Measurements from ENCODE around the gene DERL3. TPM values are rescaled to one million over a fixed set of nuclear protein-coding genes. Genes with fewer than 3 reads are reported as not detected.

Gene DERL3
- total and polyA plus RNA-seq, 2 experiments from 2014 or later, result 13.6 to 19.5 TPM

DNA sequence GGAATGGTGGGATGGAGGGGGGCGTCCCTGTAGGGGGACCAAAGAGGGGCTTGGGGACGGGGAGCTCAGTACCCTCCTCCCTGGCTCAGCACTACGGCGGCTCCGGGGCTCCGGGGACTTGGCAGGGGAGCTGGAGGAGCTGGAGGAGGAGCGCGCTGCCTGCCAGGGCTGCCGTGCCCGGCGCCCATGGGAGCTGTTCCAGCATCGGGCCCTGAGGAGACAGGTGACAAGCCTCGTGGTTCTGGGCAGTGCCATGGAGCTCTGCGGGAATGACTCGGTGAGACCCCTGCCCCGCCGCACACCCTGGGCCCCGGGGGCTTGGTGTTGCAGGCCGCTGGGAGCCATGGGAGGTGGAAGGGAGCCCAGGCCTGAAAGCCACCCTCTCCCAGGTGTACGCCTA, 43.6 kb upstream of the DERL3 start (continued):
- TF ChIP-seq ZNF331 (CRISPR knock-in tag; IDR thresholded peaks at IDR 0.05; ENCODE audit: low read depth), result no peak
- TF ChIP-seq EZH2 (IDR thresholded peaks at IDR 0.05; ENCODE audit: low read depth, unreplicated experiment), result no peak
- TF ChIP-seq JUNB (IDR thresholded peaks at IDR 0.05; ENCODE audit: unreplicated experiment), result no peak
- TF ChIP-seq, protein P1, sequence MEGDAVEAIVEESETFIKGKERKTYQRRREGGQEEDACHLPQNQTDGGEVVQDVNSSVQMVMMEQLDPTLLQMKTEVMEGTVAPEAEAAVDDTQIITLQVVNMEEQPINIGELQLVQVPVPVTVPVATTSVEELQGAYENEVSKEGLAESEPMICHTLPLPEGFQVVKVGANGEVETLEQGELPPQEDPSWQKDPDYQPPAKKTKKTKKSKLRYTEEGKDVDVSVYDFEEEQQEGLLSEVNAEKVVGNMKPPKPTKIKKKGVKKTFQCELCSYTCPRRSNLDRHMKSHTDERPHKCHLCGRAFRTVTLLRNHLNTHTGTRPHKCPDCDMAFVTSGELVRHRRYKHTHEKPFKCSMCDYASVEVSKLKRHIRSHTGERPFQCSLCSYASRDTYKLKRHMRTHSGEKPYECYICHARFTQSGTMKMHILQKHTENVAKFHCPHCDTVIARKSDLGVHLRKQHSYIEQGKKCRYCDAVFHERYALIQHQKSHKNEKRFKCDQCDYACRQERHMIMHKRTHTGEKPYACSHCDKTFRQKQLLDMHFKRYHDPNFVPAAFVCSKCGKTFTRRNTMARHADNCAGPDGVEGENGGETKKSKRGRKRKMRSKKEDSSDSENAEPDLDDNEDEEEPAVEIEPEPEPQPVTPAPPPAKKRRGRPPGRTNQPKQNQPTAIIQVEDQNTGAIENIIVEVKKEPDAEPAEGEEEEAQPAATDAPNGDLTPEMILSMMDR (conservative IDR thresholded peaks at IDR 0.05; ENCODE audit: low read depth in 2 of 2), result no peak

DNA sequence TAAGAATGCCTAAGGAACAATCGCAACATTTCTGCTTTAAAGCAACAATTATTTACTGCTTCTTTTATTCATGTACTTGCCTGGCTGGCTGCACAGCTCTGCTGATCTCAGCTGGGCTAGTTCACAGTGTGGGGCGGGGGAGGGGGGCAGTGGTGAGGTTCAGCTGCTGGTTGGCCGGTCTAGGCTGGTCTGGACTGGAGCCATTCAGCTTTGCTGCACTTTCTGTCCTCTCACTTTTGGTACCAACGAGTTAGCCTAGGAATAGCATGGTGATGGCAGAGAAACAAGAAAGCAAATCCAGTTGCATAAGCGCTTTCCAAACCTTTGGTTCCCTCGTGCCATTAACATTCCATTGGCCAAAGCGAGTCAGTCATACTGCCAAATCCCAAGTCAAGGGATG, 39.4 kb upstream of the DERL3 start:
- H3K27me3 ChIP-seq (ENCODE audit: insufficient read depth), result no peaks in the 10 kb centered on the region
- Mint-ChIP-seq H3K9me3 (no peaks in the 10 kb centered on the region), H3K27ac (no peak overlapping the region), H3K4me3 (no peak overlapping the region), H3K27me3 (ENCODE audit: insufficient read depth, low read depth, poor library complexity) (no peaks in the 10 kb centered on the region), H3K36me3 (ENCODE audit: low read depth) (peaks cover 31% of the 10 kb centered on the region), H3K4me1 (peaks cover 3% of the 10 kb centered on the region; the same call in 2 of the 3 replicates)
- no peaks in the 10 kb centered on the region for H3K4me1 ChIP-seq (ENCODE audit: insufficient read depth)
- H3K4me2 ChIP-seq, result no peak overlapping the region
- no peak overlapping the region for H3K4me3 ChIP-seq
- no peaks in the 10 kb centered on the region for H4K20me1 ChIP-seq (replicated peaks; ENCODE audit: insufficient read depth)
- H3K27ac ChIP-seq (ENCODE audit: low read depth), result no peak overlapping the region
- ATAC-seq (no peak), DNase-seq (ENCODE audit: low spot score) (no peak)
- no peaks in the 10 kb centered on the region for H3K9me2 ChIP-seq (ENCODE audit: insufficient read depth)
- H3K36me3 ChIP-seq (ENCODE audit: insufficient read depth), result no peaks in the 10 kb centered on the region
- no peaks in the 10 kb centered on the region for H3K79me2 ChIP-seq (replicated peaks; ENCODE audit: insufficient read depth)
- H2AFZ ChIP-seq, result no peak overlapping the region
- no peaks in the 10 kb centered on the region for H3F3A ChIP-seq (replicated peaks; ENCODE audit: low read depth)
- TF ChIP-seq, protein P2, sequence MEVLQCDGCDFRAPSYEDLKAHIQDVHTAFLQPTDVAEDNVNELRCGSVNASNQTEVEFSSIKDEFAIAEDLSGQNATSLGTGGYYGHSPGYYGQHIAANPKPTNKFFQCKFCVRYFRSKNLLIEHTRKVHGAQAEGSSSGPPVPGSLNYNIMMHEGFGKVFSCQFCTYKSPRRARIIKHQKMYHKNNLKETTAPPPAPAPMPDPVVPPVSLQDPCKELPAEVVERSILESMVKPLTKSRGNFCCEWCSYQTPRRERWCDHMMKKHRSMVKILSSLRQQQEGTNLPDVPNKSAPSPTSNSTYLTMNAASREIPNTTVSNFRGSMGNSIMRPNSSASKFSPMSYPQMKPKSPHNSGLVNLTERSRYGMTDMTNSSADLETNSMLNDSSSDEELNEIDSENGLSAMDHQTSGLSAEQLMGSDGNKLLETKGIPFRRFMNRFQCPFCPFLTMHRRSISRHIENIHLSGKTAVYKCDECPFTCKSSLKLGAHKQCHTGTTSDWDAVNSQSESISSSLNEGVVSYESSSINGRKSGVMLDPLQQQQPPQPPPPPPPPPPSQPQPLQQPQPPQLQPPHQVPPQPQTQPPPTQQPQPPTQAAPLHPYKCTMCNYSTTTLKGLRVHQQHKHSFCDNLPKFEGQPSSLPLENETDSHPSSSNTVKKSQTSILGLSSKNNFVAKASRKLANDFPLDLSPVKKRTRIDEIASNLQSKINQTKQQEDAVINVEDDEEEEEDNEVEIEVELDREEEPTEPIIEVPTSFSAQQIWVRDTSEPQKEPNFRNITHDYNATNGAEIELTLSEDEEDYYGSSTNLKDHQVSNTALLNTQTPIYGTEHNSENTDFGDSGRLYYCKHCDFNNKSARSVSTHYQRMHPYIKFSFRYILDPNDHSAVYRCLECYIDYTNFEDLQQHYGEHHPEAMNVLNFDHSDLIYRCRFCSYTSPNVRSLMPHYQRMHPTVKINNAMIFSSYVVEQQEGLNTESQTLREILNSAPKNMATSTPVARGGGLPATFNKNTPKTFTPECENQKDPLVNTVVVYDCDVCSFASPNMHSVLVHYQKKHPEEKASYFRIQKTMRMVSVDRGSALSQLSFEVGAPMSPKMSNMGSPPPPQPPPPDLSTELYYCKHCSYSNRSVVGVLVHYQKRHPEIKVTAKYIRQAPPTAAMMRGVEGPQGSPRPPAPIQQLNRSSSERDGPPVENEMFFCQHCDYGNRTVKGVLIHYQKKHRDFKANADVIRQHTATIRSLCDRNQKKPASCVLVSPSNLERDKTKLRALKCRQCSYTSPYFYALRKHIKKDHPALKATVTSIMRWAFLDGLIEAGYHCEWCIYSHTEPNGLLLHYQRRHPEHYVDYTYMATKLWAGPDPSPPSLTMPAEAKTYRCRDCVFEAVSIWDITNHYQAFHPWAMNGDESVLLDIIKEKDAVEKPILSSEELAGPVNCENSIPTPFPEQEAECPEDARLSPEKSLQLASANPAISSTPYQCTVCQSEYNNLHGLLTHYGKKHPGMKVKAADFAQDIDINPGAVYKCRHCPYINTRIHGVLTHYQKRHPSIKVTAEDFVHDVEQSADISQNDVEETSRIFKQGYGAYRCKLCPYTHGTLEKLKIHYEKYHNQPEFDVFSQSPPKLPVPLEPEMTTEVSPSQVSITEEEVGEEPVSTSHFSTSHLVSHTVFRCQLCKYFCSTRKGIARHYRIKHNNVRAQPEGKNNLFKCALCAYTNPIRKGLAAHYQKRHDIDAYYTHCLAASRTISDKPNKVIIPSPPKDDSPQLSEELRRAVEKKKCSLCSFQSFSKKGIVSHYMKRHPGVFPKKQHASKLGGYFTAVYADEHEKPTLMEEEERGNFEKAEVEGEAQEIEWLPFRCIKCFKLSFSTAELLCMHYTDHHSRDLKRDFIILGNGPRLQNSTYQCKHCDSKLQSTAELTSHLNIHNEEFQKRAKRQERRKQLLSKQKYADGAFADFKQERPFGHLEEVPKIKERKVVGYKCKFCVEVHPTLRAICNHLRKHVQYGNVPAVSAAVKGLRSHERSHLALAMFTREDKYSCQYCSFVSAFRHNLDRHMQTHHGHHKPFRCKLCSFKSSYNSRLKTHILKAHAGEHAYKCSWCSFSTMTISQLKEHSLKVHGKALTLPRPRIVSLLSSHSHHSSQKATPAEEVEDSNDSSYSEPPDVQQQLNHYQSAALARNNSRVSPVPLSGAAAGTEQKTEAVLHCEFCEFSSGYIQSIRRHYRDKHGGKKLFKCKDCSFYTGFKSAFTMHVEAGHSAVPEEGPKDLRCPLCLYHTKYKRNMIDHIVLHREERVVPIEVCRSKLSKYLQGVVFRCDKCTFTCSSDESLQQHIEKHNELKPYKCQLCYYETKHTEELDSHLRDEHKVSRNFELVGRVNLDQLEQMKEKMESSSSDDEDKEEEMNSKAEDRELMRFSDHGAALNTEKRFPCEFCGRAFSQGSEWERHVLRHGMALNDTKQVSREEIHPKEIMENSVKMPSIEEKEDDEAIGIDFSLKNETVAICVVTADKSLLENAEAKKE (CRISPR knock-in tag; IDR thresholded peaks at IDR 0.05), result no peak
- no peak for TF ChIP-seq ZNF331 (CRISPR knock-in tag; IDR thresholded peaks at IDR 0.05; ENCODE audit: low read depth)
- no peak for TF ChIP-seq ZNF114 (CRISPR knock-in tag; IDR thresholded peaks at IDR 0.05)
- no peak for TF ChIP-seq NANOG (IDR thresholded peaks at IDR 0.05; ENCODE audit: borderline replicate concordance)
- TF ChIP-seq, protein P3, sequence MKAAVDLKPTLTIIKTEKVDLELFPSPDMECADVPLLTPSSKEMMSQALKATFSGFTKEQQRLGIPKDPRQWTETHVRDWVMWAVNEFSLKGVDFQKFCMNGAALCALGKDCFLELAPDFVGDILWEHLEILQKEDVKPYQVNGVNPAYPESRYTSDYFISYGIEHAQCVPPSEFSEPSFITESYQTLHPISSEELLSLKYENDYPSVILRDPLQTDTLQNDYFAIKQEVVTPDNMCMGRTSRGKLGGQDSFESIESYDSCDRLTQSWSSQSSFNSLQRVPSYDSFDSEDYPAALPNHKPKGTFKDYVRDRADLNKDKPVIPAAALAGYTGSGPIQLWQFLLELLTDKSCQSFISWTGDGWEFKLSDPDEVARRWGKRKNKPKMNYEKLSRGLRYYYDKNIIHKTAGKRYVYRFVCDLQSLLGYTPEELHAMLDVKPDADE (IDR thresholded peaks at IDR 0.05), result no peak
- TF ChIP-seq, protein P1 (conservative IDR thresholded peaks at IDR 0.05; ENCODE audit: low read depth in 2 of 2), result no peak
- TF ChIP-seq CREB1 (CRISPR knock-in tag; IDR thresholded peaks at IDR 0.05; ENCODE audit: low read depth), result no peak
- no peak for TF ChIP-seq EZH2phosphoT487 (IDR thresholded peaks at IDR 0.05; ENCODE audit: unreplicated experiment)
- no peak for TF ChIP-seq POLR2AphosphoS5 (IDR thresholded peaks at IDR 0.05; ENCODE audit: low read depth)
- no peak for TF ChIP-seq STAT1 (IDR thresholded peaks at IDR 0.05; ENCODE audit: unreplicated experiment)
- no peak for TF ChIP-seq JUNB (IDR thresholded peaks at IDR 0.05; ENCODE audit: unreplicated experiment)

Measured in GM23338 (cell line).